ENCODE measurements around the gene LYRM9.
"Not testable (repeated sequence)": the region's sequence is repeated elsewhere in the genome, so short reads cannot be mapped to it uniquely, and the experiment has no call there.

Gene LYRM9

GRCh38 chr17:27872776-27873175 lies 20.4 kb downstream of the LYRM9 start:
- no peak for DNase-seq

GRCh38 chr17:27871407-27871806 lies 21.8 kb downstream of the LYRM9 start:
- DNase-seq = no peak

GRCh38 chr17:27870345-27870744 lies 22.8 kb downstream of the LYRM9 start:
- no peak for DNase-seq

- DNase-seq = no peak
These were observed 24.6 kb downstream of the LYRM9 start for GRCh38 chr17:27868565-27868964.

- no peak for DNase-seq
These were observed 30.3 kb downstream of the LYRM9 start for GRCh38 chr17:27862840-27863239.

- DNase-seq = no peak
These were observed 31.2 kb downstream of the LYRM9 start for GRCh38 chr17:27862004-27862403.

- DNase-seq = no peak
These were observed 32.0 kb downstream of the LYRM9 start for GRCh38 chr17:27860971-27861664.

GRCh38 chr17:27858621-27859305 lies 34.4 kb downstream of the LYRM9 start:
- DNase-seq = no peak

GRCh38 chr17:27856676-27857432 lies 36.3 kb downstream of the LYRM9 start:
- no peak for DNase-seq

GRCh38 chr17:27855454-27855853 lies 37.7 kb downstream of the LYRM9 start:
- DNase-seq = no peak

GRCh38 chr17:27854163-27854562 lies 39.0 kb downstream of the LYRM9 start:
- DNase-seq = no peak

- DNase-seq = no peak
These were observed 40.1 kb downstream of the LYRM9 start for GRCh38 chr17:27853091-27853490.

- no peak for DNase-seq
These were observed 43.5 kb downstream of the LYRM9 start for GRCh38 chr17:27849474-27850185.

GRCh38 chr17:27848931-27849330 lies 44.2 kb downstream of the LYRM9 start:
- DNase-seq = no peak

GRCh38 chr17:27846808-27847307 lies 46.3 kb downstream of the LYRM9 start:
- DNase-seq = peak in 1 of 2 donors; percentile 6

GRCh38 chr17:27846042-27846655 lies 47.0 kb downstream of the LYRM9 start:
- peak; percentile 33 to 49 for DNase-seq

- DNase-seq = no peak
These were observed 47.7 kb downstream of the LYRM9 start for GRCh38 chr17:27845264-27846041.

GRCh38 chr17:27840688-27841087 lies 52.5 kb downstream of the LYRM9 start:
- no peak for DNase-seq

GRCh38 chr17:27840406-27840678 lies 52.8 kb downstream of the LYRM9 start:
- DNase-seq = not testable (repeated sequence)

GRCh38 chr17:27839571-27840405 lies 53.4 kb downstream of the LYRM9 start:
- DNase-seq = not testable (repeated sequence)

GRCh38 chr17:27838607-27839006 lies 54.6 kb downstream of the LYRM9 start:
- not testable (repeated sequence) for DNase-seq
